ENCODE data around the gene EDIL3. TPM values are rescaled to one million over a fixed set of nuclear protein-coding genes. Genes with fewer than 3 reads are reported as not detected.
"Not testable (repeated sequence)": the region's sequence is repeated elsewhere in the genome, so short reads cannot be mapped to it uniquely, and the experiment has no call there.

EDIL3 gene
- total RNA-seq, 1 donor from 2014 or later = 0.40 TPM

DNA sequence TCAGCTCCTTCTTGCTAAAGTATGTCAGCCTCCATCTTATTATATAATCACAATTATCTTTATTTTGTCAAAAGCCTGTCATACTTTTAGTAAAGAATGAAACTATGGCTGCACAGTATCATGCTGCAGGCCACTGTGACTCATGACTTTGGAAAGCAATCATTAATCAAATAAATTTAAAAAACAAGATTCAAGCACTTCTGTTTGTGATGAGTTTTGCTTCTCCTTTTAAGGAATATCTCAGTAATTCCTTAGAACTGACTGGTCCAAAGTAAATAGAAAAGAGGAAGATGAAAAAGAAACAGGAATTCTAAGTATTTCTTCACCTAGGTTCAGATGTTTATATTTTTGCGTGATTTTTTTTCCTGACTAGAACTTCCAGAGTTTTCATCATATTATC is 83.1 kb downstream of the EDIL3 start:
- DNase-seq (ENCODE audit: low read depth in 2 of 2) = peak in 1 of 2 donors; percentile 74

DNA sequence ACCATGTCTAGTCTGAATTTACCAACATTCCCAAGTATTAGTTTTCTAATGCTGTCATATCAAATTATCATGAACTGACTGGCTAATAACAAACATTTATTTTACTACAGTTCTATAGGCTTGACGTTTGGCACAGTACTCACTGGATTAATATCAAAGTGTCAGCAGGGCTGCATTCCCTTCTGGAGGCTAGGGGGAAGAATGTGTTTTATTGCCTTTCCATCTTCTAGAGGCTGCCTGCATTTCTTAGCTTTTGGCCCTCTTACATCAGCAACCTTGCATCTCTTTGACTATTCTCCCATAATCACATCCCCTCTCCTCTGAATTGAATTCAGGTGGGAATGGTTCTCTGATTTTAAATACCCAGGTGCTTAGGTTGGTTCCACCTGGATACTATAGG is 84.7 kb downstream of the EDIL3 start:
- DNase-seq (ENCODE audit: low read depth in 2 of 2) = no peak

DNA sequence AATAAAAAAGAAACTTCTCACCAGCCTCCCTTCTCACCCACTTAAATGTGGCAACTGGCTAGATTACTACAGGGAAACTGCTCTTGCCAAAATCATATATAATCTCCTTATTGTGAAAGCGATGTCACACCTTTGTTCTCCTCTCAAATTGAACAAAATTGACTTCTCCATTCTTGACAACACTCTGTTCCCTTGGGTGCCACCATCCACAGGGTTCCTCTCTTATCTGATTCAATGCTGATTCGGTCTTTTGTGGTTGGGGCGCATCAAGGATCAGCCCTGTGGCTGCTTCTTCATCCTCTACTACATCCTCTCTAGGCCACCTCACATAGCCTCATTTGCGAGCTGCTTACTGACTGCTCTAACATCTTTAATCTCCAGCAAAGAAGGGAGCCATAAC is 86.1 kb downstream of the EDIL3 start:
- DNase-seq (ENCODE audit: low read depth in 2 of 2) = no peak

DNA sequence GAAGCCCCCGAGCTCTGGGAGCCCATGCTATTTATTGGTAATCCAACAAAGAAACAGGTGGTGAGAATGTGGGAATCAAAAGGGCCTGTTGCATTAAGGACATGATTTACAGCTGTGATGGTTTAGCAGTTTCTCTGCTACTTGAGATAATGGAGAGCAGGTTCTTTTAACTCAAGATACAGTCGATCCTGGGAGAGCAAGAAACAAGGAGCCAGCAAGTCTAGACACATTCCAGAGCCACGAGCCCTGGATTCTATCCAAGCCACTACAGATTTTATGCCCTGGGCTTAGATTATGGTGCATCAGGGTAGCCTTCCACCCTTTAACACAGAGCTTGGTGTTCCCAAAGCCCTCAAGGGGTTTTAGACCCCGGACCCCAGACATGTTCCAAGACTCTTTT is 87.0 kb downstream of the EDIL3 start:
- DNase-seq (ENCODE audit: low read depth in 2 of 2) = not testable (repeated sequence)

DNA sequence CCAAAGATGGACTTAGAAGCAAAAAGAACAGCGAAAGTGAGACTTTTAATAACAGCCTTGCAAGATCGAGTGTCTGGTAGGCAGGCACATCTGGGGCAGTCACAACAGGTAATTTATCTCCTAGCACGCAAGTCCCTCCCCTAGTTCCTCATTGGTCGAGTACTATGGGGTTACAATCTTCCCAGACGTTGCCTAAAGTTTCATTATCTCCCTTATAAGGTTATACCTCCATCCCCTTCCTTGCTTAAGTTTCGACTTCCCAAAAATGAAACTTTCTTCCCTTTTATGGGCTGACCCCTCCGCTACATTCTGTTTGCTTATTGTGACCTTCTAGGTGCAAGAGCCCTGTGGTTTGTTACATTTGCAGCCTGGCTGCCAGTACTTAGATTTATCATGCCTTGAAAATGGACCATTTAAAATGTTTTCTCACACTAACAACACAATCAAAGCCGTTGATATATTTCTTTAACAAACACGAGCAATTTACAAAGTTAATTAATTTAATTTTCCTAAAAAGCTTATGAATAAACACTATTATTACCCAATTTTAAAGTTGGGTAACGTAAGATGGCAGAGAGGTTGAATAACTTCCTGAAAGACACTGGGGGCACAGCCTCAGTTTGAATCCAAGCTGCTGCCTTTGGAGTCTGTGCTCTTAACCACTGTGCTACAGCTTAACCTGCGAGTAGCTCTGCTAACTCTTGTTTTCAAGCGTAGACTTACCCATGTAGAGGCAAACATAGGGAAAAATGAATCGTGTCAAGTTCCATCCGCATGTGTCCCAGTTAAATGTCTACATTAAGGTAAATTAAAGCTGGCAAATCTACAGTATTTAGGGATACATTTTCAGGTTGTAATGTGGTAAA is 91.7 kb downstream of the EDIL3 start:
- DNase-seq (ENCODE audit: low read depth in 2 of 2) = no peak

DNA sequence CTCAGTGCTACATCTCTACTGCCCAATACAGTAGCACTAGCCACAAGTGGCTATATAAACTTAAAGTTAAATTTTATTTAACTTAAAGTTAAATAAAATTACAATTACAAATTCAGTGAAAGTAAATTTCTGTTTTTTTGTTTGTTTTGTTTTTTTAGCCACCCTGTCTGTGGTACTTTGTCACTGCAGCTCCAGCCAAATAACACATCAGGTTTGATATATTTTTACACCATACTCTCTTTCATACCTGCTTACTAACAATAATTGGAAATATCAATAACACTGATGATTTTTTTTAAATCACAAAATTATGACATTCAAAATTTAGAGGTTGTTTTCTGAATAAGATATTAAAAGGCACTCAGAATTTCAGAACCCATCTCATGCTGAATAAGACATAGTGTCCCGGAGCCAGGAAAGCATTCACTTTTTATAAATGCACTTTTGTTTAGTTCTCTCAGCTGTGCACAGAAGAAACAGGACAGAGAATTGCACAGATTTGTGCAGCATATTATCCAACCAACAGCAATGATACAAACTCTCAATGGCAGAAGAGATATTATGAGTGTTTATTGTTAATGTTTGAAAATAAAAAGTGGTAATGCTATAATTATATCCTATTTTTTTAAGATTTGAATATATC is 92.6 kb downstream of the EDIL3 start:
- DNase-seq (ENCODE audit: low read depth in 2 of 2) = no peak

DNA sequence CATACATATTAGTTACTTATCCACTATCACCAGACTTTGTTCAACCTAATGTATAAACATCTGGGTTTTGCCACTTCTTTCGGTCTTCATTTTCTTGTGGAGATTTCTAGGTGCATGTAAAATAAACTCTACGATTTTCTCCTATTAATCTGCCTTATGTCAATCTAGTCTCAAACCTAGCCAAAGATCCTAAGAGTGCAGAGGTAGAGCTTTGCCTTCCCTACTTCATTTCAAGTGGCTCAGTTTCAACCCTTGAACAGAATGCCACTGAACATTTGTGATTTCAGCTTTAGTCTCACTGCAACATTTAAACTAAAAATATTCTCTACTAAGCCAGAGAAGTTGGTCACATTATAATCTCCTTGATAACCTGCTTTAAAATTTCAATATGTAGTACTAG is 94.0 kb downstream of the EDIL3 start:
- DNase-seq (ENCODE audit: low read depth in 2 of 2) = no peak

DNA sequence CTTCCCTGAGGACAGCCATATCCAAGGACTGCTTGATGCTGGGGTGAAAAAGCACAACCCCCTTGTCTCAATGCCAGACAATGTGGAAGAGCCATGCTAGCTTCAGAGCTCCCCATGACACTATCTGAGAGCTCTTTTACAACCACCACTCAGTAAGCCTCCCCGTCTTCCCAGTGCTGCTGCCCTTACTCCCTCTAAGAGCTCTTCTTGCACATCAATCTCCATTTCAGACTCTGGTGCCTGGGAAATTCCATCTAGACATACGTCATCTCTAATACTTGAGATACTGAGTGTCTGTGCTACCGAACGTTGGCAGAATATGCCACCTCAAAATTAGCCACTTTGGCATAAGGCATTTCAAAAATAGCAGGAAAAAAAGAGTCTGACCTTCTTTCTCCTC is 94.5 kb downstream of the EDIL3 start:
- DNase-seq (ENCODE audit: low read depth in 2 of 2) = peak in 1 of 2 donors; percentile 46

DNA sequence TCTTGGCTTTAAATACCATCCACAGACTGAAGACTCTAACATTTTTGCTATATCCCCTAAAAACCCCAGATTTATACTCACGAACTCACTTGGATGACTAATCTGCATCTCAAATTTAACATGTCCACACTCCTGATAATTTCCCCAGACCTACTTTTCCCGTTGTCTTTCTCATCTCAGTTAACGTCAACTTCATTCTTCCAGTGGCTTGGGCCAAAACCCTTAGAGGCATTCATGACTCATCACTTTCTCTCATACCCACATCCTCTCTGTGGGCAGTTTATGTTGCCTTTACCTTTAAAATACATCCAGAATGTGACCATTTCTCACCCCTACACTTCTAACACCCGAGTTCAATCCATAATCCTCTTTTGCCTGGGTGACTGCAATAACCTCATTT is 96.7 kb downstream of the EDIL3 start:
- peak in 1 of 2 donors; percentile 78 for DNase-seq (ENCODE audit: low read depth in 2 of 2)

DNA sequence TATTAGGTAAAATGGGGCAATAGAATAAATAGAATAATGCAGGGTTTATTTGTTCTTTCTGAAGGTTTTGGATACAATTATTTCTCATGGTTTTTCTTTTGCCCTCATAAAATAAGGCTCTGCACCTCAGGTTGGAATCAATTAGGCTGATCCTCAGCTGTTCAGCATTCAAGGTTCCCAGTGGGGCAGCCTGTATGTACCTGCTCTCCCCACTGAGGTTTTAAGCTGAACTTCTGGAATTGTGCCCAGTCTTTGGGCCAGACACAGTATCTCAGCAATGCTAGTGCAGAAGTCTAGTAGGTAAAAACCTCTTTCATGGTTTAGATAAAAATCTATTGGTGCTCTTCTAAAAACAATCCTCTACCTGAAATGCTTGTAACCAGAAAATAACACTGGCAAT is 98.0 kb downstream of the EDIL3 start:
- DNase-seq (ENCODE audit: low read depth in 2 of 2) = no peak

DNA sequence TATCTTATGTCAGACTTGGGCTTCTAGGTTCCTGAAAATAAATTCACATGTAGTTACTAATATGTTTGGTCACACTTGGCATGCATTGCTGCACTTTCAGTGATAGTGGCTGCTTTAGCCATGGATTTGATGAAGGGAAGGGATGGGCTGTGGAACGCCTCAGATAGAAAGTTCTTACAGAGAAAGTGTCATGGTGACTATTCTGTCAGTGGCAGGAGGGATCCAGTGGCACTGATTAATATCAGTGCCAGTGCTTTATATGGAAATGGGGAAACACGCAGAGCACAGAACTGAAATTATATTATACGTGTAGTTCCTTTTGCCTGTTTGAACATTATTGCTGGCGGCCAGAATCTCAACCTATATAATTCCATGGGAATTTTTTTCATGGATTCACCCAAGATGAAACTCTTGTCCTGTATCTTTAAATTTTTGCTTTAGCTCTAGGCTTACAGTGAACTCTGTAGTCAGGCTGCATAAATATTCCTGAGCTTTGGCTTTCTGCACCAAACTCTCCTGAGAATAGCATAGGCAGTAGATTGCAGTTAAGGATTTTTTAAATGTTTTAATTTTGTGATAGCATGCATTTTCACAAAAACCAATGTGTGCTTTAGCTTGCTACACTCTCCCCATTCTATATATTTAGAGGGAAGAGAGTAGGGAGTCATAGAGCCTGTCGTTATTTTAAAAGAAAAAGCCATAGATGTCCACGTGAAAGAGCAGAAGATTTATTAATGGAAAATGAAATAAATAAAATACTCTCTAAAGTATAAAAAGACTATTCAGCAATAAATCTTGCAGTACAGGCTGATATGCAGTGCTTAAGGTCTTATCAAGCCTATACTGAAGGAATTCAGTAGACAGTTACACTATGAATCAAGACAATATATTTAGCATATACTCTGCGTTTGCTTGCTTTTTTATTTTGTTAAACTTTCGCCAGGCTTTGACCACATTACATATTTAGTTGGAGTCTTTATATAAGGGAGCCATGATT is 98.7 kb downstream of the EDIL3 start:
- no peak for DNase-seq (ENCODE audit: low read depth in 2 of 2)

DNA sequence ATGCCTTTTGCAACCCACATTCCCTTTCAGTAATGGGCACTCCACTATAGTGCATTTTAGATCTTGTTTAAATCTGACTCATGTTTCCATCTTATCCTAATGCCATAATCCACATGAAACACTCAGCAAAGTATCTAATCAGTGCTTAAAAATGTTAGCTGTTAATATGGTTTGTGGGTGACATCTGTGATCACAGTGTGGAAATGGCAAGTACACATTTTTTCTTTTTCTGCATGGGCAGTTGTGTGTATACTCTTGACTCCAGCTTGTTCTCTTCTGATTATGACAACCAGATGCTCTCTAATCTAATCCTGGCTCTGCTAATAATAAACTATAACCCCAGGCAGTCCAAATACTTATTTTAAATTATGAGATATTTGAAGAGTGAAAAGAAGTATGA is 103.3 kb downstream of the EDIL3 start:
- no peak for DNase-seq (ENCODE audit: low read depth in 2 of 2)

DNA sequence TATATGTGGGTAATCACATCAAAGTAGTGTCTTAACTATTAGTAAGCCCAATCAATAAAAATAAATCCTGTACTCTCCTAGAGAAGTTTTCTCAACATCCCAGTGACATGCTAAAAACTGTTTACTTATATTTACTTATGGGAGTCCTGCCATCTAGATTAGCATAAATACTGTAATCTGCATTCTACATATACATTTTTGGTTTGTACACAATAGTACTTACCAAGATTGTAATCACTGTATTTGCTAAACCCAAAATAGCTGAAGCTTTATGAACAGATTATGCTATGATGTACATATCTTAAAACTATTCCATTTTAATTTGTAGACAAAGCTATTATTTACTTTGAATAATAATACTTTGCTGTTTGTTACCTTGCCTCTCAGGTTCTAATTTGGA is 105.4 kb downstream of the EDIL3 start:
- no peak for DNase-seq (ENCODE audit: low read depth in 2 of 2)

DNA sequence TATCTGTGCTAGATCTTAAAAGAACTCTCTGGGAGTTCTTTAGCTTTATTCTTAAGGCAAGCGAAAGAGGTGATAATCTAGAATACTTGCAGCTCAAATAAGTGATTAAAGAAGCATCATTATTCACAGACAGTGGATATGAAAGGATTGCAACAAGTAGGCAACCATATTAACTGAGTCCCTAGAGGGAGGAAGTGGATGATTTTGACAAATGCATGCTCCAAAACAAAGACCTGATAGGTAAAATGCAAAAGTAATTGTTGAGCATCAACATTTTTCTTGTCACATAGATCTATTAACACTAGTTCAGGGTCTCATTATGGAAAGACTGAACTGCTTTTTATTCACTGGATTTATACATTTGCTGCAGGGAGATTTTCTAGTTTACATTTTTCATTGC is 109.1 kb downstream of the EDIL3 start:
- DNase-seq (ENCODE audit: low read depth in 2 of 2) = no peak

DNA sequence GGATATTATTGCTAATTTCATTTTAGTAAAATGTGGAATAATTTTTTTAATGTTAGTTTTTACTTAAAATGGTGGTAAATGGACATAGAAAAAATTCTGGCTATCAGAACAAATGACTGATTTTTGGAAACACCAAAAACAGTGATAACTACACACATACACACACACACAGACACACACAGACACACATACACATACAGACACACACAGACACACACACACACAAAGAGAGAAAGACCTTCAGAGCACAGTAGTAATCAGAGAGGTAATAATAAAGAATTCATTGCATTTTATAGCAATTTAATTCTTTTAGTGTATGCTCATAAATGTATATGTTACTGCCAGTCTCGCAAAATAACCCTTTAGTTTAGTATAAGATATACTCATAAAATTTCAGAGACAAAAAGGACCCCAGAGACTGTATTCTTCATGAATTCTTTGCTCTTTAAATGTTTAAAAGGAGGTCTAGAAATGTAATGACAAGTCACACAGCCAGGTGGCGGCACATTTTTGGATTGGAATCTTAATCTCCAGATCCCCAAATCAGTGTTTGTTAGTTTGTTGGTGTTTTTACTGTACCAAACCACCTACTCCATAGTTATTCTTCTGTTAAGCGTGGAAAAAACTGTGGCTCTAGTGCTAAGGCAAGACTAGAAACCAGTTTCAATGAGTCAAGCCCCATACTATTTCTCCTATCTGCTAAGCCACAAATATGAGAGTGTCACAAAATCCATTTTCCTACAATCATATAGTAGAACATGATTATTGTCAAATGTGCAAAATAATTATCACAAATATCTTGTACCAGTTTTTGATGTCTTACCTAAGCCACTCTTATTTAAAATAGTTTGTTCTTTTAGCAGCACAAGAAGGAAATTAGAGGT is 109.9 kb downstream of the EDIL3 start:
- DNase-seq (ENCODE audit: low read depth in 2 of 2) = peak; percentile 39 to 48

DNA sequence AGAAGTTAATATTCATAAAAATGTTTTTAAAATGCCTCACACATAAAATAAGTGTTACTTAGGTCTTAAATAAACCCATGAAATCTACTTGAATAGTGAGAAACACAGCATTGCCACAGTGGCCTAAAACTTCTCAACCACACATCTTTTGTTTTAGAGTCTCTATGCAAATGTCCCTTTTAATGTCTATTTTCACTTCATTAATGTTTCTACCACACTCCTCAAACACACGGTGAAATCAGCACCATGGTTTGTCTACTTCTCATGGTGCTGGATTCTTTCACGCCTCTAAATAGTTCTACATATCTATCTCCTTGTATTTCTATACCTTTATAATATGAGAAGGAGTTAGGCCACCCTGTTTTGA is 111.2 kb downstream of the EDIL3 start:
- DNase-seq (ENCODE audit: low read depth in 2 of 2) = no peak

DNA sequence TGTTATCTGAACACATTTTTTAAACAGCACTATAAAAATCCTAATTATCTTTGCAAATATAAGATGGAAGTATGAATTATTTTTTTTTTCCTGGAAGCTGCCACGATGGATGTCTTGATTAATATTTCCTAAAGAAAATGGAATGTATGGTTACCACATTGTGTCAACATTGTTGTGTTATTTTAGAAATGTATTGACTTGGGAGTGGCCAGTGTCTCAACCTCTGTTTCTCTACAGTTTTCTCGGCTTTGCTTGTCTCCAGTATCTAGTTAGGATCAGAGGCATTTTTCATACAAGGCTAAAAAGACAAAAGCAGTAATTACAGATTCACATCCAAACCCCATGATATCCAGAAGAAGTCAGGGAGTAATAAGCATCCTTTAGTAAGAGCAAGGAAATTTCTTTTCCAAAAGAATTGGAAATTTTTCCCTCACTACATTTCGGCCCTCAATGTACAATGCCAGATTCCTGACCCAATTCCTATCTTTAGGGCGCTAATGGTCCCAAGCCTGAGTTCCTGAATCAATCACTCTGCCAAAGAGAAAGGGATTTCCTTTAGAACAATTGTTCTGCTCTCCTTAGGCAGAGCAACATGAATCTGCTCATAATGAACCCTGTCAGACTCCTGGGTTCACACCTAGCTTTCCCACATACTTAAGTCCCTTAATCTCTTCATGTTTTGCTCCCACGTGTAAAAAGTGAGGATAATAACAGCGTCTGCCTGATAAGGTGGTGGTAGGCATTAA is 111.7 kb downstream of the EDIL3 start:
- DNase-seq (ENCODE audit: low read depth in 2 of 2) = peak in 1 of 2 donors; percentile 37

DNA sequence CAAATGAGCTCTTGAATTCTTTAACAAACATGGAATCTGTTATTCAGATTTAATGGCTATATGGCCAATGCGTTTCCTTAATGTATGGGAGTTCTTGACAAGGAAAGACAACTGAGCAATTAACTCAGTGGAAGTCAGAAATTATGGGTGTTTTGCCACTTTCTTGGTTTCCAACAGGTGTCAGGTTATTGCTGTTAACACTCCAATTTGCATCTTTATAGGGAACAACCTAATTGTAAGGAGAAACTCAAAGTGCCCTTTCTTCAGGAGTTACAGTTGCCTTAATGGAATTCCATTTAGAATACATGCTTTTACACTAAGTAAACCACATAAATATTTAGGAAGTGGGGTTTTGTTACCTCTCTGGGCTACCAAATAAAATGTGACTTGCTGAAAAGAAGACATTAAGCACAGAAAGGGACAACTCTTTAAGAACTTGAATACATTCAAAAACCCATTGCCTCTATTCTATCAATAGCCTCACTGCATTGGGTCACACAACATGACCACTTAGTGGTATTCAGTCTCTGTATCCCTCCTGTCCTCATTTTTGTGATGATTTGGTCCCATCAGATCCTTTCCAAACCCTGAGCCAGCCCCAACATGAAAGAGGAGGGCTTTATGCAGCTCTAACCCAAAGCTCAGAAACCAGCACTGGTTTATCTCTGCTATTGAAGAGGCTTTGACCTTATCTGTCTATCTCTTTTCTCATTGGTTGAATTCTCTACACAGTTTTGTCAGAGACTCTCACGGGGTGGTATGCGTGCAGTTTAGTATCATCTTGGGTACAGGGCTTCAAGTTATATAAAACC is 118.7 kb downstream of the EDIL3 start:
- DNase-seq (ENCODE audit: low read depth in 2 of 2) = no peak

DNA sequence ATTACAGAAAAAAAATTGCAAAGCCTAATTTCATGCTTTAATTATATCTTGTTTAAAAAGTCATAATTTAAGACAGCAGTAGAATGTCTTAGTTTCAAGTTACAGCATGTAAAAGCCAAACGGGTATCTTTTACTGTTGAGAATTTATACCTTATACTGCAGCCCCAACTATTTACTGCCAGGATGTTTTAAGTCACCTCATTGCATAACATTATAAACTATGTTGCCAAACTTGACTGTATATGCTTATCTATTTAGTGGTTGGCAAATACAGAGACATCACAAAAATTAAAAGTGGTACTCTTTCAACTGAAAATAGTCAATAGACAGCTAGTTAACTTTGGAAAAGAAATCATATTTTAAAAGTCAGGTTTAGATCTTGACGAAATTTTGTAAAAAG is 119.5 kb downstream of the EDIL3 start:
- no peak for DNase-seq (ENCODE audit: low read depth in 2 of 2)
